ENCODE measurements around the gene CYFIP2. TPM values are rescaled to one million over a fixed set of nuclear protein-coding genes. Genes with fewer than 3 reads are reported as not detected.

Gene CYFIP2
- total and polyA plus RNA-seq, 2 of the 8 experiments (the other 6 are each of a cell fraction or from before 2014, with no cell fraction given) = 45.1 to 80.6 TPM

DNA sequence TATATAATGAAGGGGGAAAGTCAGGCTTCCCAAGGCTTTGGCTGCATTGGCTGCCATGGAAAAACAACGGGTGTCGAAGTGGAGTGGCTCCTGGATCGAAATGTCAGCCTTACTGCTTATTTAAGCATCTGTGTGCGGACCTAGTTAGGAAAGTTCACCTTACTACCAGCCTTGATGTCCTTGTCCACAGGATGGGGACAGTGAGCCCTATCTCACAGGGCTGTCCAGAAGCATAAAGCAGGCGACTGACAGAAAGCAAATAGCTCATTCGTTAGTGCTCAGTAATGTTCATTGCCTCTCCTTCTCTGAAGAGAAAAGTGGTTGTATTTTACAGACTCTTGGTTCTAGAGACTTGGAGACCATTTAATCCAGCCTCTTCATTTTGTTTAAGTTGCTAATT lies 112.6 kb downstream of the CYFIP2 start:
- Histone ChIP-seq H3K56ac (replicated peaks; ENCODE audit: insufficient read length, low read depth, low read length) (no peak overlapping the region), H3K79me2 (ENCODE audit: control insufficient read depth in 1 of 2, insufficient read depth in 2 of 2, low read length in 2 of 2) (no peaks in the 10 kb centered on the region), H3K23ac (ENCODE audit: insufficient read length) (no peak overlapping the region), H3K18ac (ENCODE audit: extremely low read depth, low read length) (no peak overlapping the region), H3K4me1 (replicated peaks in 1 of 4; ENCODE audit: control insufficient read depth in 3 of 4, insufficient read depth in 4 of 4, low read length in 3 of 4) (no peaks in the 10 kb centered on the region), H3K79me1 (ENCODE audit: low read depth, low read length) (no peaks in the 10 kb centered on the region), H4K20me1 (replicated peaks in 1 of 2; ENCODE audit: control insufficient read depth in 1 of 2, insufficient read depth in 2 of 2, low read length in 2 of 2) (no peaks in the 10 kb centered on the region), H3K23me2 (ENCODE audit: low read depth, low read length) (no peaks in the 10 kb centered on the region), H2BK5ac (ENCODE audit: low read depth, low read length) (no peak overlapping the region), H3K4me2 (ENCODE audit: insufficient read depth in 1 of 2, low read depth in 2 of 2, low read length in 2 of 2) (no peak overlapping the region), H2AFZ (ENCODE audit: low read length) (no peak overlapping the region), H3K9ac (replicated peaks in 1 of 4; ENCODE audit: extremely low read depth in 1 of 4, low read depth in 3 of 4, low read length in 3 of 4) (no peak overlapping the region), H2BK120ac (replicated peaks; ENCODE audit: low read depth, low read length) (no peak overlapping the region), H4K5ac (ENCODE audit: insufficient read length, low read depth, low read length) (no peak overlapping the region), H3K4ac (replicated peaks; ENCODE audit: insufficient read length, low read depth, low read length) (no peak overlapping the region), H3K4me3 (ENCODE audit: extremely low read depth in 1 of 4, insufficient read depth in 2 of 4, low read depth in 3 of 4, low read length in 4 of 4) (no peak overlapping the region), H3K14ac (ENCODE audit: insufficient read length) (no peak overlapping the region), H2AK5ac (ENCODE audit: low read depth, low read length) (no peak overlapping the region), H4K8ac (ENCODE audit: extremely low read depth, insufficient read depth, low read length) (no peak overlapping the region), H2BK15ac (ENCODE audit: low read length) (no peak overlapping the region), H4K91ac (replicated peaks; ENCODE audit: insufficient read length, low read length) (no peak overlapping the region), H2BK12ac (ENCODE audit: low read depth, low read length) (no peak overlapping the region), H3K36me3 (ENCODE audit: control insufficient read depth in 2 of 4, insufficient read depth in 4 of 4, low read length in 3 of 4) (peaks cover 0 to 3% (median 0%) of the 10 kb centered on the region in 4 experiments; a peak in 3 of 8 replicates), H2BK20ac (ENCODE audit: low read length) (no peak overlapping the region), H3K9me3 (ENCODE audit: insufficient read depth in 2 of 2, low read depth in 1 of 2, low read length in 1 of 2) (no peaks in the 10 kb centered on the region), H3K27ac (ENCODE audit: low read depth, low read length) (no peak overlapping the region), H3K27me3 (replicated peaks in 1 of 4; ENCODE audit: control insufficient read depth in 3 of 4, extremely low read depth in 1 of 4, insufficient read depth in 3 of 4, low read length in 3 of 4) (no peaks in the 10 kb centered on the region)
- TF ChIP-seq, protein P1, sequence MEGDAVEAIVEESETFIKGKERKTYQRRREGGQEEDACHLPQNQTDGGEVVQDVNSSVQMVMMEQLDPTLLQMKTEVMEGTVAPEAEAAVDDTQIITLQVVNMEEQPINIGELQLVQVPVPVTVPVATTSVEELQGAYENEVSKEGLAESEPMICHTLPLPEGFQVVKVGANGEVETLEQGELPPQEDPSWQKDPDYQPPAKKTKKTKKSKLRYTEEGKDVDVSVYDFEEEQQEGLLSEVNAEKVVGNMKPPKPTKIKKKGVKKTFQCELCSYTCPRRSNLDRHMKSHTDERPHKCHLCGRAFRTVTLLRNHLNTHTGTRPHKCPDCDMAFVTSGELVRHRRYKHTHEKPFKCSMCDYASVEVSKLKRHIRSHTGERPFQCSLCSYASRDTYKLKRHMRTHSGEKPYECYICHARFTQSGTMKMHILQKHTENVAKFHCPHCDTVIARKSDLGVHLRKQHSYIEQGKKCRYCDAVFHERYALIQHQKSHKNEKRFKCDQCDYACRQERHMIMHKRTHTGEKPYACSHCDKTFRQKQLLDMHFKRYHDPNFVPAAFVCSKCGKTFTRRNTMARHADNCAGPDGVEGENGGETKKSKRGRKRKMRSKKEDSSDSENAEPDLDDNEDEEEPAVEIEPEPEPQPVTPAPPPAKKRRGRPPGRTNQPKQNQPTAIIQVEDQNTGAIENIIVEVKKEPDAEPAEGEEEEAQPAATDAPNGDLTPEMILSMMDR (IDR thresholded peaks at IDR 0.05; ENCODE audit: control extremely low read depth in 1 of 3, insufficient read depth in 1 of 3, low read depth in 1 of 3, low read length in 3 of 3) = peak in 1 of 3 experiments; percentile 8; a peak in 1 of 4 replicates
- TF ChIP-seq RBBP5 (IDR thresholded peaks at IDR 0.05; ENCODE audit: borderline replicate concordance, low read depth, low read length) = no peak
- 93% methylated on average over 6 of the region's 6 CpGs; no CpG with 5 or more reads in 1 of the 2 experiments for WGBS, 2 experiments (ENCODE audit: extremely low coverage in 1 of 2, insufficient coverage in 1 of 2, insufficient read length in 1 of 2, insufficient replicate concordance in 2 of 2, low coverage in 1 of 2, low lambda C conversion rate in 2 of 2, missing lambda C conversion rate in 1 of 2)
- DNase-seq (ENCODE audit: low read depth in 1 of 2, low spot score in 2 of 2) = no peak
- CTCF ChIA-PET (ENCODE audit: partially characterized antibody) = interaction anchor here (0.7 to 3.4 kb wide), 6 partner anchors 8 to 100 kb away, joined by 3 to 13 read pairs (median 6); no protein-coding TSS in a partner anchor
- no peak for FAIRE-seq
- POLR2A ChIA-PET (ENCODE audit: partially characterized antibody) = interaction anchor here (0.5 kb wide), 1 partner anchor 357 kb away, joined by 4 read pairs; no protein-coding TSS in a partner anchor

Data from H1 (cell line).